Measurements from ENCODE around the gene KCNQ1. TPM values are rescaled to one million over a fixed set of nuclear protein-coding genes. Genes with fewer than 3 reads are reported as not detected.

The KCNQ1 gene
- total and polyA plus RNA-seq, 7 donors: 1.1 to 25.2 (median 3.8) TPM

DNA sequence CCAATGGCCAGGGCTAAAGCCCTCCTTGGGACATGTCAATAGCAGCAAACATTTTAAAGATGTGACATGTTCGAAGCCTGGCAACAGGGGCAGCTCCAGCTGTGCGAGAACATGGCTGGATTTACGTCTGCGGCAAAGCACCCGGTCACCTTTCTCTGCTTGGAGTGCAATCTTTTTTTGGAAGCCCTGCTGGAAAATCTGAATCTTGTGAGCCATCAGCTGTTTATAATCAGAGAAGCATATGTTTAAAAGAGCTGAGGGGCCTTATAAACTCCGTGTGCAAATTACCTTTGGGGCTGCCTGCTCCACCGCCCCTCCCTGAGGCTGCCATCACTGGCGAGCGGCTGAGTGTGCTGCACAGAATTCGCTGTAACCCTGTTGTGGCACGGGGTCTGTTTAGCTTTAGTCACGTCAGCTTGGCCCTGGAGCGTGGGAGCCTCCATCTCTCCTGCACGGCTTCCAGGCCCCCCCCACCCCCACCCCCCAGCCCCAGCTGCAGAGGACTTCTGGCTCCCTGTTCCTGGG is 264.0 kb downstream of the KCNQ1 start:
- TF ChIP-seq POLR2AphosphoS5 (IDR thresholded peaks at IDR 0.05) (peak; percentile 56 to 71 (median 64)), EP300 (IDR thresholded peaks at IDR 0.05) (peak in 1 of 4 donors; percentile 43), CTCF (IDR thresholded peaks at IDR 0.05) (no peak)
- intact Hi-C loops (cut with DNase I): loop anchor here (2.0 to 5.0 kb wide), 2 partner anchors 70 to 177 kb away; no protein-coding TSS in a partner anchor

DNA sequence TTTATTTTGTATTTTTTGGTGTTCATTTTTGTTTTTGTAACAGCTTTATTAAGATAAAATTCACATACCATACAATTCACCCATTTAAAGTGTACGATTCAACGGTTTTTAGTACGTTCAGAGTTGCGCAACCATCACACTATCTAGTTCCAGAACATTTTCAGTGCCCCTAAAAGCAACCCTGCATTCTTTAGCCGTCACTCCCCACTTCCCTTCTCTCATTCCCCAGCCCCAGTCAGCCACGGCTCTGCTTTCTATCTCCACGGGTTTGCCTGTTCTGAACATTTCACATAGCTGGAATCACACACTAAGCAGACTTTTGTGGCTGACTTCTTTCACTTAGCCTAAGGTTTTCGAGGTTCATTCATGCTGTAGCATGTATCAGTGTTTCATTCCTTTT is 264.6 kb downstream of the KCNQ1 start:
- 67 to 78% methylated on average over 8 of the region's 8 CpGs for WGBS, 2 donors
- intact Hi-C loops (cut with DNase I): loop anchor here (2.0 to 5.0 kb wide), 2 partner anchors 69 to 177 kb away; no protein-coding TSS in a partner anchor
- peak; percentile 80 for DNase-seq
- no peaks in the 10 kb centered on the region for H3K9me3 ChIP-seq
- no peaks in the 10 kb centered on the region for H3K27me3 ChIP-seq
- peak overlapping the region in 3 of 4 donors; percentile 18 to 28 (median 28) for H3K4me3 ChIP-seq
- H3K36me3 ChIP-seq: no peaks in the 10 kb centered on the region
- peak overlapping the region; percentile 78 to 87 (median 84) for H3K27ac ChIP-seq
- TF ChIP-seq EP300 (IDR thresholded peaks at IDR 0.05) (peak in 1 of 4 donors; percentile 44), CTCF (IDR thresholded peaks at IDR 0.05) (no peak), POLR2A (IDR thresholded peaks at IDR 0.05) (no peak), POLR2AphosphoS5 (IDR thresholded peaks at IDR 0.05) (peak; percentile 28 to 87 (median 74))
- peaks cover 0 to 42% (median 26%) of the 10 kb centered on the region in 4 donors for H3K4me1 ChIP-seq

More for the DNA sequence above, 264.0 kb downstream of the KCNQ1 start:
- peak overlapping the region; percentile 78 to 87 (median 84) for H3K27ac ChIP-seq
- peak; percentile 78 for DNase-seq
- no peaks in the 10 kb centered on the region for H3K9me3 ChIP-seq
- no peaks in the 10 kb centered on the region for H3K36me3 ChIP-seq
- no peaks in the 10 kb centered on the region for H3K27me3 ChIP-seq
- WGBS, 2 donors: 72 to 85% methylated on average over 14 of the region's 14 CpGs
- peaks cover 0 to 37% (median 26%) of the 10 kb centered on the region in 4 donors for H3K4me1 ChIP-seq
- H3K4me3 ChIP-seq: peak overlapping the region in 3 of 4 donors; percentile 18 to 28 (median 28)

GRCh38 chr11:2711161-2711560 is 266.4 kb downstream of the KCNQ1 start:
- TF ChIP-seq POLR2AphosphoS5 (IDR thresholded peaks at IDR 0.05) (no peak), EP300 (IDR thresholded peaks at IDR 0.05) (no peak), CTCF (IDR thresholded peaks at IDR 0.05) (no peak), POLR2A (IDR thresholded peaks at IDR 0.05) (no peak)
- H3K36me3 ChIP-seq: no peaks in the 10 kb centered on the region
- no peak overlapping the region for H3K4me3 ChIP-seq
- intact Hi-C loops (cut with DNase I): no loop called here
- no peaks in the 10 kb centered on the region for H3K27me3 ChIP-seq
- WGBS, 2 donors: 95 to 97% methylated on average over 6 of the region's 6 CpGs
- H3K27ac ChIP-seq: no peak overlapping the region
- no peaks in the 10 kb centered on the region for H3K9me3 ChIP-seq
- H3K4me1 ChIP-seq: peaks cover 0 to 44% (median 26%) of the 10 kb centered on the region in 4 donors
- DNase-seq: no peak

- WGBS, 2 donors: 48 to 78% methylated on average over 12 of the region's 12 CpGs
- TF ChIP-seq EP300 (IDR thresholded peaks at IDR 0.05) (no peak), CTCF (IDR thresholded peaks at IDR 0.05) (no peak), POLR2A (IDR thresholded peaks at IDR 0.05) (no peak), POLR2AphosphoS5 (IDR thresholded peaks at IDR 0.05) (no peak)
- H3K27ac ChIP-seq: peak overlapping the region in 1 of 4 donors; percentile 56
- H3K4me3 ChIP-seq: no peak overlapping the region
- DNase-seq: no peak
- intact Hi-C loops (cut with DNase I): no loop called here
- peaks cover 0 to 37% (median 21%) of the 10 kb centered on the region in 4 donors for H3K4me1 ChIP-seq
- H3K27me3 ChIP-seq: no peaks in the 10 kb centered on the region
- H3K36me3 ChIP-seq: no peaks in the 10 kb centered on the region
- no peaks in the 10 kb centered on the region for H3K9me3 ChIP-seq
Observed at GRCh38 chr11:2713094-2713493, 268.3 kb downstream of the KCNQ1 start.

Measured in sigmoid colon (tissue), 7 donors.